GM12801 (cell line): Measurements from ENCODE around the gene TIMM44.

Experiments
- CTCF ChIP-seq: IDR thresholded peaks from one replicate; pipeline ENCODE4 v1.5.1; 2011; ENCODE audit warnings: control low read depth; ENCODE audit not compliant: insufficient read length; ENCODE audit errors: extremely low read depth

Gene TIMM44

GRCh38 chr19:7941895-7942596, 1.4 kb downstream of the TIMM44 start:
- no peak for TF ChIP-seq CTCF

GRCh38 chr19:7940841-7941240, 2.6 kb downstream of the TIMM44 start:
- no peak for TF ChIP-seq CTCF

GRCh38 chr19:7934766-7935165, 8.7 kb downstream of the TIMM44 start:
- no peak for TF ChIP-seq CTCF

- no peak for TF ChIP-seq CTCF
These were observed 9.4 kb downstream of the TIMM44 start for GRCh38 chr19:7933828-7934725.

GRCh38 chr19:7933411-7933810, 10.1 kb downstream of the TIMM44 start:
- no peak for TF ChIP-seq CTCF

DNA sequence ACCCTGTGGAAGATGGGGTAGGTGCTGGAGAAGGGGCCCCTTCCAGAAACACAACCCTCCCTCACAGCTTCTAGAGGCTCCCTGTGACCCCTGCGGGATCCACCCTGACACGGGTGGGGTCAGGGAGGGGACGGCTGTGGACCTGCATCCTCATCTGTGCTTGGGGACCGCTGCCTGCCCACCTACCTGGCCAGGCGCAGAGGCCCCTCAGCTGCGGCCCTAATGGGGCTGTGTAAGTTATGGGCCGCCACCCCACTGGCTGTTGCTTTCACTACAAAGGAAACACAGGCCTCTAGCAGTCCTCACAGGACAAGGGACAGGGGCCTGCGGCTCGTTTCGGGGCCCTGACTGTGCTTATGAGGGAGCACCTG, 10.6 kb downstream of the TIMM44 start:
- no peak for TF ChIP-seq CTCF

DNA sequence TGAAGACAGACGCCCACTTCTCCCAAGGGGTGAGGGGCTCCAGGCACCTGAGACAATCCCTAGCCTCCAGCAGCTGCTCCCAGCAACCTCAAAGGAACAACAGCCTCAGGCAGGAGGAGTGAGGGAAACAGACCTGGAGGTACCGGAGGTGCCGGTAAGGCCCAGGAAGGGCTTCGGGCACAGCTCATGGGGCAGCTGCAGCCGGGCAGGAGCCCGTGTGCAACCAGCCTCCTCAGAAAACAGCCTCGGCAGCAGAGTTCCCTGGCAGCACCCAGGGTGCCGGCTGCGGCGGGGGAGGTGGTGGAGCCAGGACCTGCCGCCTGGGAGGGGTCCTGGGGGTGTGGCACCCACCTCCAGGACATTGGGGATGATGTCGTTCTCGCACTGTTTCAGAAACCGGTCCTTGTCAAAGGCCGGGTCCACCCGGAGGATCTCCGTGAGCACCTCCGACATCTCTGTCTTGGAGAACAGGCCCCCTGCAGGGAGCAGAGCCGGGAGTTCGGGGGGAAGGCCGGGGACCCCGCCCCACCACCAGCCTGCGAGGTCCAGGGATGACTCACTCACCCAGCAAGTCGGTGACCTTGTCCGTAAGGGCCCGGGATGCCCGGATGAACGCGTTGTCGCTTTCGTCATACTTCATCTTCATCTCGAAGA, 11.1 kb downstream of the TIMM44 start:
- no peak for TF ChIP-seq CTCF
